Loucy (cell line): Measurements from ENCODE around the gene AGBL3.
"Not testable (repeated sequence)": the region's sequence is repeated elsewhere in the genome, so short reads cannot be mapped to it uniquely, and the experiment has no call there.

Source experiments
- H2AFZ ChIP-seq: fragments of 200-600 bp; sonication (generic); 2 replicates; pipeline ENCODE4 v1.6.0; 2016; ENCODE audit warnings: antibody characterized with exemption, mild to moderate bottlenecking, low read length, moderate library complexity
- H3F3A ChIP-seq: fragments of 200-600 bp; 2 replicates; pipeline ENCODE4 v1.6.0; 2016; ENCODE audit warnings: antibody characterized with exemption, low read depth, mild to moderate bottlenecking
- H3K27me3 ChIP-seq: fragments of 200-600 bp; sonication (generic); 2 replicates; pipeline ENCODE4 v1.6.1; 2014; ENCODE audit warnings: low read length, mild to moderate bottlenecking; ENCODE audit not compliant: insufficient read depth, poor library complexity, severe bottlenecking
- H3K36me3 ChIP-seq: fragments of 200-600 bp; sonication (generic); 2 replicates; pipeline ENCODE4 v1.6.1; 2016; ENCODE audit warnings: low read length; ENCODE audit not compliant: insufficient read depth
- H3K4me1 ChIP-seq: fragments of 200-600 bp; sonication (generic); 2 replicates; pipeline ENCODE4 v1.5.1; 2014; ENCODE audit warnings: low read length, mild to moderate bottlenecking; ENCODE audit not compliant: insufficient read depth, poor library complexity, severe bottlenecking
- H3K4me2 ChIP-seq: fragments of 200-600 bp; sonication (generic); 2 replicates; pipeline ENCODE4 v1.6.0; 2014; ENCODE audit warnings: antibody characterized with exemption, low read length, low read depth, mild to moderate bottlenecking; ENCODE audit not compliant: poor library complexity, severe bottlenecking
- H3K4me3 ChIP-seq: fragments of 200-600 bp; sonication (generic); 2 replicates; pipeline ENCODE4 v1.5.1; 2014; ENCODE audit warnings: low read length, mild to moderate bottlenecking, mixed read lengths; ENCODE audit not compliant: poor library complexity, severe bottlenecking
- H3K79me2 ChIP-seq: fragments of 200-600 bp; sonication (generic); 2 replicates; pipeline ENCODE4 v1.6.1; 2014; ENCODE audit warnings: low read length; ENCODE audit not compliant: insufficient read depth
- H3K9ac ChIP-seq: fragments of 200-600 bp; sonication (generic); 2 replicates; pipeline ENCODE4 v1.6.0; 2014; ENCODE audit warnings: mild to moderate bottlenecking, low read depth, low read length, moderate library complexity; ENCODE audit not compliant: poor library complexity, severe bottlenecking
- H3K9me2 ChIP-seq: fragments of 200-600 bp; sonication (generic); replicated peaks from 2 replicates; pipeline ENCODE4 v1.6.1; 2016; ENCODE audit warnings: low read depth, low read length, mixed read lengths
- H3K9me3 ChIP-seq: fragments of 200-600 bp; sonication (generic); 2 replicates; pipeline ENCODE4 v1.6.1; 2014; ENCODE audit warnings: mild to moderate bottlenecking, antibody characterized with exemption, low read length, low read depth; ENCODE audit not compliant: insufficient read depth
- H4K20me1 ChIP-seq: fragments of 200-600 bp; sonication (generic); 2 replicates; pipeline ENCODE4 v1.6.0; 2014; ENCODE audit warnings: antibody characterized with exemption, low read length, mild to moderate bottlenecking; ENCODE audit not compliant: insufficient read depth, poor library complexity, severe bottlenecking
- CTCF ChIP-seq: fragments of 200-600 bp; sonication (generic); conservative IDR thresholded peaks from 2 replicates; pipeline ENCODE4 v1.5.1; 2014; ENCODE audit warnings: mild to moderate bottlenecking, antibody characterized with exemption, low read length
- EZH2phosphoT487 ChIP-seq: fragments of 200-600 bp; IDR thresholded peaks from 2 replicates; pipeline ENCODE4 v1.6.1; 2018; ENCODE audit warnings: antibody characterized with exemption, mild to moderate bottlenecking, moderate library complexity, borderline replicate concordance

AGBL3 gene

GRCh38 chr7:135012229-135012628 is 25.9 kb downstream of the AGBL3 start:
- TF ChIP-seq EZH2phosphoT487 = no peak
- no peak for TF ChIP-seq CTCF
- Histone ChIP-seq H3K4me3 (no peak overlapping the region), H3K9me3 (no peaks in the 10 kb centered on the region), H2AFZ (no peak overlapping the region), H3K4me1 (no peaks in the 10 kb centered on the region), H3K4me2 (no peak overlapping the region), H3K27me3 (no peaks in the 10 kb centered on the region), H3K79me2 (no peaks in the 10 kb centered on the region), H3K9ac (no peak overlapping the region), H4K20me1 (no peaks in the 10 kb centered on the region), H3K9me2 (no peaks in the 10 kb centered on the region), H3K36me3 (no peaks in the 10 kb centered on the region), H3F3A (no peaks in the 10 kb centered on the region)

GRCh38 chr7:135023622-135024021 is 37.3 kb downstream of the AGBL3 start:
- Histone ChIP-seq H3K4me3 (no peak overlapping the region), H3K4me2 (no peak overlapping the region), H3K9me2 (no peaks in the 10 kb centered on the region), H3K9ac (no peak overlapping the region), H3F3A (no peaks in the 10 kb centered on the region), H3K79me2 (no peaks in the 10 kb centered on the region), H2AFZ (no peak overlapping the region), H4K20me1 (no peaks in the 10 kb centered on the region), H3K36me3 (no peaks in the 10 kb centered on the region), H3K9me3 (no peaks in the 10 kb centered on the region; the same call in 1 of the 2 replicates), H3K4me1 (no peaks in the 10 kb centered on the region), H3K27me3 (no peaks in the 10 kb centered on the region)
- TF ChIP-seq CTCF (no peak), EZH2phosphoT487 (no peak)

- Histone ChIP-seq H3K36me3 (no peaks in the 10 kb centered on the region), H3K27me3 (no peaks in the 10 kb centered on the region), H3K9me3 (no peaks in the 10 kb centered on the region), H3K79me2 (no peaks in the 10 kb centered on the region), H4K20me1 (no peaks in the 10 kb centered on the region), H3K4me2 (no peak overlapping the region), H3F3A (no peaks in the 10 kb centered on the region), H3K4me1 (no peaks in the 10 kb centered on the region), H2AFZ (no peak overlapping the region), H3K9ac (no peak overlapping the region), H3K4me3 (no peak overlapping the region), H3K9me2 (no peaks in the 10 kb centered on the region)
- no peak for TF ChIP-seq EZH2phosphoT487
- TF ChIP-seq CTCF = no peak
These were observed 48.9 kb downstream of the AGBL3 start for GRCh38 chr7:135035252-135035651.

- not testable (repeated sequence) for H4K20me1 ChIP-seq, H3F3A ChIP-seq, H3K27me3 ChIP-seq, H3K79me2 ChIP-seq, H3K9me3 ChIP-seq, H3K4me2 ChIP-seq, H3K36me3 ChIP-seq, H3K9ac ChIP-seq, H2AFZ ChIP-seq, H3K4me3 ChIP-seq, H3K9me2 ChIP-seq, H3K4me1 ChIP-seq
These were observed 80.7 kb downstream of the AGBL3 start for GRCh38 chr7:135067017-135067416.
